HepG2 (cell line): ENCODE data around the gene DCDC1. TPM values are rescaled to one million over a fixed set of nuclear protein-coding genes. Genes with fewer than 3 reads are reported as not detected.

Experiments
- ATAC-seq: fragments of 200-7000 bp; cut with Tn5 transposase; 3 replicates; pipeline ENCODE4 v1.9.1; 2020; ENCODE audit warnings: mild to moderate bottlenecking, moderate library complexity
- BruUV-seq: library from RNA; stranded (reverse); fragments of 400-500 nt; replicated peaks from 2 replicates; lab custom pipeline; 2021; lab: Mats Ljungman, UMichigan
- CTCF ChIA-PET: fragments of 300-600 bp; formaldehyde crosslinking; extraction: SDS; loops from one replicate; lab custom pipeline; 2021; ENCODE audit warnings: low total read pairs, inconsistent platforms, low intra/inter-chr PET ratio; lab: Yijun Ruan, JAX
- POLR2A ChIA-PET: fragments of 350-600 bp; sonication (Branson Sonifier 250); formaldehyde crosslinking; loops from one replicate; lab custom pipeline; 2020; ENCODE audit warnings: antibody characterized with exemption, inconsistent platforms; lab: Yijun Ruan, JAX
- DNase-seq: peaks from one replicate; pipeline ENCODE4 v3.0.0-alpha.2; 2015; ENCODE audit warnings: low spot score
- FAIRE-seq: peaks from 3 replicates; lab custom pipeline; 2011; peaks lifted over from hg19 to GRCh38; lab: Jason Lieb, UNC
- H2AFZ ChIP-seq: one replicate; pipeline ENCODE4 v1.6.1; 2011; ENCODE audit warnings: low read length, inconsistent platforms
- H3K27ac ChIP-seq: fragments of 300-600 bp; 3 replicates; pipeline ENCODE4 v1.8.0; 2011; ENCODE audit warnings: mixed run types, mild to moderate bottlenecking, mixed read lengths, low read length, inconsistent platforms; ENCODE audit not compliant: insufficient read depth; ENCODE audit errors: extremely low read length
- H3K27me3 ChIP-seq, 2 experiments: fragments of 200-600 bp in 1 of 2; 2 replicates in 1 of 2; 3 replicates in 1 of 2; pipeline versions ENCODE4 v1.6.0 to v1.8.0; 2011; ENCODE audit warnings: low read length in 2 of 2, mild to moderate bottlenecking in 2 of 2, moderate library complexity in 2 of 2, inconsistent platforms in 1 of 2; ENCODE audit not compliant: insufficient read depth in 2 of 2, control insufficient read depth in 1 of 2
- H3K36me3 ChIP-seq, 2 experiments: fragments of 200-600 bp in 1 of 2; replicated peaks in 1 of 2; 2 replicates in 1 of 2; 3 replicates in 1 of 2; pipeline versions ENCODE4 v1.5.1 to v1.8.0; 2011; ENCODE audit warnings: low read length in 2 of 2, inconsistent platforms in 1 of 2; ENCODE audit not compliant: insufficient read depth in 2 of 2, control insufficient read depth in 1 of 2
- H3K4me1 ChIP-seq: 2 replicates; pipeline ENCODE4 v1.5.1; 2012; ENCODE audit warnings: low read length, inconsistent platforms; ENCODE audit not compliant: insufficient read depth
- H3K4me2 ChIP-seq: 2 replicates; pipeline ENCODE4 v1.6.0; 2011; ENCODE audit warnings: low read depth, low read length, inconsistent platforms
- H3K4me3 ChIP-seq, 3 experiments: fragments of 200-600 bp in 1 of 3; sonication (generic), shearing (Covaris generic) in 1 of 3; replicated peaks in 1 of 3; 2 replicates each; pipeline ENCODE4 v1.5.1; 2011 to 2016; ENCODE audit warnings: low read length in 3 of 3, inconsistent platforms in 2 of 3, low read depth in 2 of 3, mild to moderate bottlenecking in 2 of 3, control low read depth in 1 of 3, mixed read lengths in 1 of 3; ENCODE audit not compliant: insufficient read depth in 1 of 3
- H3K79me2 ChIP-seq: one replicate; pipeline ENCODE4 v1.6.1; 2011; ENCODE audit warnings: low read length, inconsistent platforms; ENCODE audit not compliant: insufficient read depth
- H3K9ac ChIP-seq: 2 replicates; pipeline ENCODE4 v1.6.0; 2011; ENCODE audit warnings: mild to moderate bottlenecking, low read depth, low read length, inconsistent platforms; ENCODE audit not compliant: insufficient read depth
- H3K9me3 ChIP-seq: 2 replicates; pipeline ENCODE4 v1.5.1; 2012; ENCODE audit warnings: mild to moderate bottlenecking, low read length
- H4K20me1 ChIP-seq: 2 replicates; pipeline ENCODE4 v1.6.0; 2011; ENCODE audit warnings: inconsistent platforms, mild to moderate bottlenecking, low read length, moderate library complexity; ENCODE audit not compliant: insufficient read depth
- ATRX ChIP-seq: sonication (generic); formaldehyde crosslinking; IDR thresholded peaks from 2 replicates; pipeline ENCODE4 v1.4.0; 2020; ENCODE audit warnings: missing genetic modification reagents, borderline replicate concordance
- CENPT ChIP-seq: sonication (generic); formaldehyde crosslinking; IDR thresholded peaks from 2 replicates; pipeline ENCODE4 v1.8.0; 2022; ENCODE audit warnings: low read depth, mild to moderate bottlenecking, moderate library complexity, missing genetic modification reagents
- NONO ChIP-seq, 2 experiments: fragments of 450-650 bp in 1 of 2; sonication (generic) in 1 of 2; formaldehyde crosslinking in 1 of 2; IDR thresholded peaks in 1 of 2; conservative IDR thresholded peaks in 1 of 2; 2 replicates each; pipeline versions ENCODE4 v1.6.1 to v1.8.0; 2017 to 2022; ENCODE audit warnings: mild to moderate bottlenecking in 1 of 2, missing genetic modification reagents in 1 of 2, moderate library complexity in 1 of 2
- WGBS: methylation state at CpG from one replicate; pipeline ENCODE4 v1.1.6; 2017; ENCODE audit warnings: low lambda C conversion rate; 5-methylcytosine and 5-hydroxymethylcytosine counted together
- in situ Hi-C: cut with HindIII; loops from 2 replicates; pipeline ENCODE4 v1.10.0; 2017; ENCODE audit warnings: low pct_unique_long_range_greater_than_20kb; ENCODE audit not compliant: extremely low pct_ligation_motif_present
- intact Hi-C: fragments of 100-400 bp; cut with micrococcal nuclease; formaldehyde crosslinking; loops from one replicate; pipeline ENCODE4 v1.10.0; 2022; ENCODE audit not compliant: unreplicated experiment
- polyA plus RNA-seq, 8 experiments: library from polyadenylated mRNA; depleted of rRNA in 3 of 8; stranded (reverse) in 7 of 8; unstranded in 1 of 8; fragments of >200 nt; fragmentation: Illumina TruSeq in 4 of 8; extraction: Trizol in 4 of 8; gene quantifications; 2 replicates each; pipeline versions ENCODE4 v1.2.1 to v1.2.3, GENCODE V29; 2011 to 2016; ENCODE audit warnings: low read depth in 4 of 8, missing spikeins in 1 of 8, mixed read lengths in 1 of 8; ENCODE audit not compliant: insufficient read depth in 1 of 8
- total RNA-seq, 5 experiments: library from RNA; depleted of rRNA; stranded (reverse); fragments of >200 nt; fragmentation: Illumina TruSeq; extraction: Trizol; gene quantifications; 2 replicates each; pipeline ENCODE4 v1.2.3, GENCODE V29; 2016; ENCODE audit warnings: low read depth in 1 of 5
- TF ChIP-seq, protein P1 (sequence below): sonication (generic); formaldehyde crosslinking; conservative IDR thresholded peaks from 2 replicates; pipeline ENCODE4 v1.4.0; 2020; ENCODE audit warnings: missing genetic modification reagents
- TF ChIP-seq, protein P2 (sequence below): sonication (generic); formaldehyde crosslinking; IDR thresholded peaks from 2 replicates; pipeline ENCODE4 v1.4.0; 2020; ENCODE audit warnings: missing genetic modification reagents
- TF ChIP-seq, protein P3 (sequence below), 2 experiments: fragments of 450-650 bp in 1 of 2; sonication (generic) in 1 of 2; formaldehyde crosslinking in 1 of 2; IDR thresholded peaks; 2 replicates each; pipeline versions ENCODE4 v1.6.1 to v1.8.0; 2016 to 2022; ENCODE audit warnings: antibody characterized with exemption in 1 of 2, mild to moderate bottlenecking in 1 of 2, missing genetic modification reagents in 1 of 2
- TF ChIP-seq, protein P4 (sequence below): sonication (generic); formaldehyde crosslinking; IDR thresholded peaks from 2 replicates; pipeline ENCODE4 v1.4.0; 2020; ENCODE audit warnings: missing genetic modification reagents

DCDC1 gene
- total and polyA plus RNA-seq, 2 of the 13 experiments (the other 11 are each of a cell fraction or from before 2014, with no cell fraction given): 0.12 to 0.27 TPM

DNA sequence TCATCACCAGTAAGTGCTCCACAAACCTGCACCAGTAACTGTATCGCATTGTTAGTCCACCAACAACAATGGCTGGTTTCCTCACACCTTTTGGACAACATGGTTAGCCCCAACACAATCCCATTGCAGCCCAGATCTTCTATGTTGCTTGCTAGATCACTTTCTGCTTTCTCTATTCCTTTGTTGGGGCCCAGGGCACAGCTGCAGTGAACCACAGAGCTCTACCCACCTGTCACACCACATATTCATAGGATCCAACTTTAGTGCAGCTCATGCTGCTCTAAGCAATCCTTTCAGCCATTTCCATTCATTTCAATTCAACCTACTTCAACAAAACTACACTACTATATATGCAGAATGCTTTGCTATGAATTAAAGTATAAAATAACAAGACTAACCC is 364.3 kb downstream of the DCDC1 start (continued):
- TF ChIP-seq, protein P1, sequence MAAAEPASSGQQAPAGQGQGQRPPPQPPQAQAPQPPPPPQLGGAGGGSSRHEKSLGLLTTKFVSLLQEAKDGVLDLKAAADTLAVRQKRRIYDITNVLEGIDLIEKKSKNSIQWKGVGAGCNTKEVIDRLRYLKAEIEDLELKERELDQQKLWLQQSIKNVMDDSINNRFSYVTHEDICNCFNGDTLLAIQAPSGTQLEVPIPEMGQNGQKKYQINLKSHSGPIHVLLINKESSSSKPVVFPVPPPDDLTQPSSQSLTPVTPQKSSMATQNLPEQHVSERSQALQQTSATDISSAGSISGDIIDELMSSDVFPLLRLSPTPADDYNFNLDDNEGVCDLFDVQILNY (CRISPR knock-in tag): no peak

DNA sequence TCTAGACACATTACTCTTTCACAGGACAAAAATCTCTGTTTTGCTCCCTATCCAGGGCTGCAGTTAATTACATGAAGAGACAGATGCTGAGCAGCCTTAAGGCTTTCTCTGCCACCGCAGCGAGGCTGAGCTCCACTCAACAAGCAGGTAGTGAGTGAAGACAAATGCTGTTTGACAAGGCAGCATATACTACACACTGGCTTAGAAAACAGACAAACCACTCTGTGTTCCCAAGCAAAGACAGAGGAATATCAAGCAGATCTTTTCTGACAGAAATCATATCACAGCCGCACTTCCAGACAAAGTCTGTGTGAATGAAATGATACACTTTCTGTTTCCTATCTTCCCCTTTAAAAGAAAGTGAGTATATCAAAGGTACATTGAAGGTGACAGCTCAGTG is 368.1 kb downstream of the DCDC1 start:
- BruUV-seq: no TSS peak
- FAIRE-seq: no peak
- TF ChIP-seq, protein P2, sequence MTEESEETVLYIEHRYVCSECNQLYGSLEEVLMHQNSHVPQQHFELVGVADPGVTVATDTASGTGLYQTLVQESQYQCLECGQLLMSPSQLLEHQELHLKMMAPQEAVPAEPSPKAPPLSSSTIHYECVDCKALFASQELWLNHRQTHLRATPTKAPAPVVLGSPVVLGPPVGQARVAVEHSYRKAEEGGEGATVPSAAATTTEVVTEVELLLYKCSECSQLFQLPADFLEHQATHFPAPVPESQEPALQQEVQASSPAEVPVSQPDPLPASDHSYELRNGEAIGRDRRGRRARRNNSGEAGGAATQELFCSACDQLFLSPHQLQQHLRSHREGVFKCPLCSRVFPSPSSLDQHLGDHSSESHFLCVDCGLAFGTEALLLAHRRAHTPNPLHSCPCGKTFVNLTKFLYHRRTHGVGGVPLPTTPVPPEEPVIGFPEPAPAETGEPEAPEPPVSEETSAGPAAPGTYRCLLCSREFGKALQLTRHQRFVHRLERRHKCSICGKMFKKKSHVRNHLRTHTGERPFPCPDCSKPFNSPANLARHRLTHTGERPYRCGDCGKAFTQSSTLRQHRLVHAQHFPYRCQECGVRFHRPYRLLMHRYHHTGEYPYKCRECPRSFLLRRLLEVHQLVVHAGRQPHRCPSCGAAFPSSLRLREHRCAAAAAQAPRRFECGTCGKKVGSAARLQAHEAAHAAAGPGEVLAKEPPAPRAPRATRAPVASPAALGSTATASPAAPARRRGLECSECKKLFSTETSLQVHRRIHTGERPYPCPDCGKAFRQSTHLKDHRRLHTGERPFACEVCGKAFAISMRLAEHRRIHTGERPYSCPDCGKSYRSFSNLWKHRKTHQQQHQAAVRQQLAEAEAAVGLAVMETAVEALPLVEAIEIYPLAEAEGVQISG (CRISPR knock-in tag): no peak
- TF ChIP-seq, protein P3, sequence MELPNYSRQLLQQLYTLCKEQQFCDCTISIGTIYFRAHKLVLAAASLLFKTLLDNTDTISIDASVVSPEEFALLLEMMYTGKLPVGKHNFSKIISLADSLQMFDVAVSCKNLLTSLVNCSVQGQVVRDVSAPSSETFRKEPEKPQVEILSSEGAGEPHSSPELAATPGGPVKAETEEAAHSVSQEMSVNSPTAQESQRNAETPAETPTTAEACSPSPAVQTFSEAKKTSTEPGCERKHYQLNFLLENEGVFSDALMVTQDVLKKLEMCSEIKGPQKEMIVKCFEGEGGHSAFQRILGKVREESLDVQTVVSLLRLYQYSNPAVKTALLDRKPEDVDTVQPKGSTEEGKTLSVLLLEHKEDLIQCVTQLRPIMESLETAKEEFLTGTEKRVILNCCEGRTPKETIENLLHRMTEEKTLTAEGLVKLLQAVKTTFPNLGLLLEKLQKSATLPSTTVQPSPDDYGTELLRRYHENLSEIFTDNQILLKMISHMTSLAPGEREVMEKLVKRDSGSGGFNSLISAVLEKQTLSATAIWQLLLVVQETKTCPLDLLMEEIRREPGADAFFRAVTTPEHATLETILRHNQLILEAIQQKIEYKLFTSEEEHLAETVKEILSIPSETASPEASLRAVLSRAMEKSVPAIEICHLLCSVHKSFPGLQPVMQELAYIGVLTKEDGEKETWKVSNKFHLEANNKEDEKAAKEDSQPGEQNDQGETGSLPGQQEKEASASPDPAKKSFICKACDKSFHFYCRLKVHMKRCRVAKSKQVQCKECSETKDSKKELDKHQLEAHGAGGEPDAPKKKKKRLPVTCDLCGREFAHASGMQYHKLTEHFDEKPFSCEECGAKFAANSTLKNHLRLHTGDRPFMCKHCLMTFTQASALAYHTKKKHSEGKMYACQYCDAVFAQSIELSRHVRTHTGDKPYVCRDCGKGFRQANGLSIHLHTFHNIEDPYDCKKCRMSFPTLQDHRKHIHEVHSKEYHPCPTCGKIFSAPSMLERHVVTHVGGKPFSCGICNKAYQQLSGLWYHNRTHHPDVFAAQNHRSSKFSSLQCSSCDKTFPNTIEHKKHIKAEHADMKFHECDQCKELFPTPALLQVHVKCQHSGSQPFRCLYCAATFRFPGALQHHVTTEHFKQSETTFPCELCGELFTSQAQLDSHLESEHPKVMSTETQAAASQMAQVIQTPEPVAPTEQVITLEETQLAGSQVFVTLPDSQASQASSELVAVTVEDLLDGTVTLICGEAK (IDR thresholded peaks at IDR 0.05): no peak
- TF ChIP-seq, protein P3 (CRISPR knock-in tag; IDR thresholded peaks at IDR 0.05): no peak
- TF ChIP-seq NONO (IDR thresholded peaks at IDR 0.05) (no peak), NONO (CRISPR knock-in tag; conservative IDR thresholded peaks at IDR 0.05) (no peak), ATRX (no peak), CENPT (CRISPR knock-in tag) (no peak)
- TF ChIP-seq, protein P4, sequence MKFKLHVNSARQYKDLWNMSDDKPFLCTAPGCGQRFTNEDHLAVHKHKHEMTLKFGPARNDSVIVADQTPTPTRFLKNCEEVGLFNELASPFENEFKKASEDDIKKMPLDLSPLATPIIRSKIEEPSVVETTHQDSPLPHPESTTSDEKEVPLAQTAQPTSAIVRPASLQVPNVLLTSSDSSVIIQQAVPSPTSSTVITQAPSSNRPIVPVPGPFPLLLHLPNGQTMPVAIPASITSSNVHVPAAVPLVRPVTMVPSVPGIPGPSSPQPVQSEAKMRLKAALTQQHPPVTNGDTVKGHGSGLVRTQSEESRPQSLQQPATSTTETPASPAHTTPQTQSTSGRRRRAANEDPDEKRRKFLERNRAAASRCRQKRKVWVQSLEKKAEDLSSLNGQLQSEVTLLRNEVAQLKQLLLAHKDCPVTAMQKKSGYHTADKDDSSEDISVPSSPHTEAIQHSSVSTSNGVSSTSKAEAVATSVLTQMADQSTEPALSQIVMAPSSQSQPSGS: no peak

More for the DNA sequence above, 368.1 kb downstream of the DCDC1 start:
- intact Hi-C loops (no loop called here), in situ Hi-C loops (no loop called here)
- Histone ChIP-seq H3K79me2 (no peaks in the 10 kb centered on the region), H3K36me3 (no peaks in the 10 kb centered on the region), H3K9ac (no peak overlapping the region), H3K4me2 (no peak overlapping the region), H3K27ac (no peak overlapping the region), H2AFZ (no peak overlapping the region), H3K4me1 (no peaks in the 10 kb centered on the region), H3K4me3 (no peak overlapping the region), H3K27me3 (peaks cover 0 to 6% of the 10 kb centered on the region in 2 experiments; a peak in 1 of 5 replicates), H3K9me3 (no peaks in the 10 kb centered on the region), H4K20me1 (no peaks in the 10 kb centered on the region)
- ChIA-PET CTCF (no interaction called here), POLR2A (no interaction called here)
- no peak for DNase-seq
- 53% methylated on average over 3 of the region's 3 CpGs for WGBS
- no peak for ATAC-seq
